Lung (tissue), 12 donors: Measurements from ENCODE around the gene LRFN3. TPM values are rescaled to one million over a fixed set of nuclear protein-coding genes. Genes with fewer than 3 reads are reported as not detected.

Experiments
- ATAC-seq: fragments of 200-7000 bp; cut with Tn5 transposase; one replicate; pipeline ENCODE4 v1.9.1; 2020; ENCODE audit warnings: moderate number of reproducible peaks; ENCODE audit not compliant: insufficient read depth, low FRiP score
- DNase-seq, 3 donors: peaks; one replicate each; pipeline ENCODE4 v3.0.0-alpha.2; 2013 to 2017
- H3K27ac ChIP-seq, 2 donors: one replicate each; pipeline ENCODE4 v1.5.1; 2013; ENCODE audit warnings: mild to moderate bottlenecking in 2 of 2, moderate library complexity in 2 of 2, control low read depth in 1 of 2, inconsistent platforms in 1 of 2, low read depth in 1 of 2, low read length in 1 of 2
- H3K27me3 ChIP-seq, 3 donors: one replicate each; pipeline ENCODE4 v1.5.1; 2013; ENCODE audit warnings: low read length in 2 of 3; ENCODE audit not compliant: control insufficient read depth in 3 of 3, insufficient read depth in 3 of 3
- H3K36me3 ChIP-seq, 4 donors: one replicate each; pipeline ENCODE4 v1.5.1; 2013; ENCODE audit warnings: low read length in 4 of 4, mild to moderate bottlenecking in 1 of 4, moderate library complexity in 1 of 4; ENCODE audit not compliant: control insufficient read depth in 4 of 4, insufficient read depth in 4 of 4
- H3K4me1 ChIP-seq, 5 donors: one replicate each; pipeline ENCODE4 v1.5.1; 2013; ENCODE audit warnings: low read length in 5 of 5, mild to moderate bottlenecking in 2 of 5, moderate library complexity in 1 of 5; ENCODE audit not compliant: control insufficient read depth in 5 of 5, insufficient read depth in 5 of 5
- H3K4me3 ChIP-seq: one replicate; pipeline ENCODE4 v1.5.1; 2013; ENCODE audit warnings: mild to moderate bottlenecking, control low read depth, moderate library complexity
- H3K9ac ChIP-seq, 2 donors: one replicate each; pipeline ENCODE4 v1.5.1; 2013; ENCODE audit warnings: low read length in 2 of 2, control low read depth in 1 of 2; ENCODE audit not compliant: insufficient read depth in 1 of 2
- H3K9me3 ChIP-seq, 4 donors: one replicate each; pipeline ENCODE4 v1.5.1; 2013; ENCODE audit warnings: low read length in 3 of 4, mild to moderate bottlenecking in 1 of 4, moderate library complexity in 1 of 4; ENCODE audit not compliant: control insufficient read depth in 4 of 4, insufficient read depth in 3 of 4
- WGBS, 2 donors: extraction: QIAGEN DNeasy Blood & Tissue Kit; methylation state at CpG; one replicate each; pipeline ENCODE4 v1.1.7; 2013; 5-methylcytosine and 5-hydroxymethylcytosine counted together
- polyA plus RNA-seq, 2 donors: library from polyadenylated mRNA; stranded (reverse); fragments of 200-250 nt; gene quantifications; one replicate each; pipeline ENCODE4 v1.2.1, GENCODE V29; 2013
- total RNA-seq, 2 donors: library from RNA; depleted of rRNA in 1 of 2; stranded (reverse); fragments of >200 nt in 1 of 2; gene quantifications; one replicate each; pipeline ENCODE4 v1.2.1, GENCODE V29; 2014 to 2021
- TF ChIP-seq, protein P1 (sequence below): IDR thresholded peaks from 2 replicates; pipeline ENCODE4 v1.5.1; 2012; ENCODE audit warnings: mild to moderate bottlenecking; ENCODE audit errors: control extremely low read depth, extremely low read depth
- donor health status: control.
- donor health status: control.
- donor health status: Bipolar disorder and iron deficiency.
- donor health status: healthy.
- donor health status: DM: yes; HTN: yes; CAD: no.

Gene LRFN3
- total and polyA plus RNA-seq, 4 donors, result 3.6 to 14.0 (median 7.6) TPM

DNA sequence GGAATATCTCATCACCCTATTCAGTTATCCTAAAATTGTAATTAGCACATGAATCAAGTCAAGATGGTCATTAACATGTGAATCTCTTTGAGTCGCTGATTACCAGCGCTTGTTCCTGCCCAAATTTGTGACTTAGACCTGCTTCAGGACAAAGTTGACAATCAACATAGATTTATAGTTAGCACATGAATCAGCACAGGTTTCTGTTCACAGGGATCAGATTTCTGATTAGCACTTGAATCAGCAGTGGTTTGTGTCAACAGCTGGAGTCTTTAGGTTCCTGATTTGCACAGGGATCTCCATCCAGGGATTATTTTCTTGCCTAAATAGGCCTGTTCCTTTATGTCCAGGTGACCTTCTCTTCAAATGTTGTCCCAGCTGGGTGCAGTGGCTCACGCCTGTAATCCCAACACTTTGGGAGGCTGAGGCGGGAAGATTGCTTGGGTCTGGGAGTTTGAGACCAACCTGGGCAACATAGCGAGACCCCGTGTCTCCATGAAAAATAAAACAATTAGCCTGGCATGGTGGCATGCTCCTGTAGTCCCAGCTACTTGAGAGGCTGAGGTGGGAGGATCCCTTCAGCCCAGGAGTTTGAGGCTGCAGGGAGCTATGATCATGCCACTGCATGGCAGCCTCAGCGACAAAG, 3.8 kb upstream of the LRFN3 start:
- Histone ChIP-seq H3K4me1 (peaks cover under 1 to 27% (median 11%) of the 10 kb centered on the region in 5 donors), H3K27me3 (no peaks in the 10 kb centered on the region), H3K9ac (no peak overlapping the region), H3K9me3 (no peaks in the 10 kb centered on the region), H3K4me3 (no peak overlapping the region), H3K36me3 (no peaks in the 10 kb centered on the region), H3K27ac (no peak overlapping the region)
- TF ChIP-seq, protein P1, sequence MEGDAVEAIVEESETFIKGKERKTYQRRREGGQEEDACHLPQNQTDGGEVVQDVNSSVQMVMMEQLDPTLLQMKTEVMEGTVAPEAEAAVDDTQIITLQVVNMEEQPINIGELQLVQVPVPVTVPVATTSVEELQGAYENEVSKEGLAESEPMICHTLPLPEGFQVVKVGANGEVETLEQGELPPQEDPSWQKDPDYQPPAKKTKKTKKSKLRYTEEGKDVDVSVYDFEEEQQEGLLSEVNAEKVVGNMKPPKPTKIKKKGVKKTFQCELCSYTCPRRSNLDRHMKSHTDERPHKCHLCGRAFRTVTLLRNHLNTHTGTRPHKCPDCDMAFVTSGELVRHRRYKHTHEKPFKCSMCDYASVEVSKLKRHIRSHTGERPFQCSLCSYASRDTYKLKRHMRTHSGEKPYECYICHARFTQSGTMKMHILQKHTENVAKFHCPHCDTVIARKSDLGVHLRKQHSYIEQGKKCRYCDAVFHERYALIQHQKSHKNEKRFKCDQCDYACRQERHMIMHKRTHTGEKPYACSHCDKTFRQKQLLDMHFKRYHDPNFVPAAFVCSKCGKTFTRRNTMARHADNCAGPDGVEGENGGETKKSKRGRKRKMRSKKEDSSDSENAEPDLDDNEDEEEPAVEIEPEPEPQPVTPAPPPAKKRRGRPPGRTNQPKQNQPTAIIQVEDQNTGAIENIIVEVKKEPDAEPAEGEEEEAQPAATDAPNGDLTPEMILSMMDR, result no peak
- DNase-seq (no peak), ATAC-seq (no peak)
- WGBS, 2 donors, result 55 to 56% methylated on average over 7 of the region's 7 CpGs

DNA sequence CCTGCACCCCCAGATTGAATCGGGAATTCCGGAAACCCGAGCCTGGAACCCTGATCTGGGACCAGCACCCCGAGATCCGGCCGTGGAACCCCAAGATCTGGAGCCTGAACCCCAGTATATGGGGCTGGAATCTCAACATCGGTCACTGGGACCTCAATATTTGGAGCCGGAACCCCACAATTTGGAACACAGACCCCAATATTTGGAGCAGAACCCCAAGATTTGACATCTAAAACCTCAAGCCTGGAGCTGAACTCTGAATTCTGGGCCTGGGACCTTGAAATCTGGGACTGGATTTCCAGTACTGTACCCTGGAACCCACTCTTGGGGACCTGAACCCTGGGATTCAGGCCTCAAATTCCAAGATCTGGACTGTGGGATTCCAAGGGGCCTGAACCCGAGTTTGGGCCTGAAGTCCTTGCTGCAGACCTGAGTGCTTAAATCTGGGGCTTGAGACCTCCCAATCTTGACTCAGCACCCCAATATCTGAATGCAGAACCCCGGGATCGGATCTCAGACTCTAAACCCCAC, 629 bp downstream of the LRFN3 start:
- no peaks in the 10 kb centered on the region for H3K27me3 ChIP-seq
- peaks cover 0 to 19% (median 3%) of the 10 kb centered on the region in 4 donors for H3K36me3 ChIP-seq
- DNase-seq, result peak in 1 of 3 donors; percentile 2
- no peak for ATAC-seq
- H3K9ac ChIP-seq, result peak overlapping the region in 1 of 2 donors; percentile 32
- peaks cover 5 to 29% (median 5%) of the 10 kb centered on the region in 5 donors for H3K4me1 ChIP-seq
- H3K4me3 ChIP-seq, result peak overlapping the region; percentile 53
- TF ChIP-seq, protein P1, result no peak
- H3K27ac ChIP-seq, result peak overlapping the region; percentile 71 to 76
- WGBS, 2 donors, result 26 to 31% methylated on average over 11 of the region's 11 CpGs
- no peaks in the 10 kb centered on the region for H3K9me3 ChIP-seq

DNA sequence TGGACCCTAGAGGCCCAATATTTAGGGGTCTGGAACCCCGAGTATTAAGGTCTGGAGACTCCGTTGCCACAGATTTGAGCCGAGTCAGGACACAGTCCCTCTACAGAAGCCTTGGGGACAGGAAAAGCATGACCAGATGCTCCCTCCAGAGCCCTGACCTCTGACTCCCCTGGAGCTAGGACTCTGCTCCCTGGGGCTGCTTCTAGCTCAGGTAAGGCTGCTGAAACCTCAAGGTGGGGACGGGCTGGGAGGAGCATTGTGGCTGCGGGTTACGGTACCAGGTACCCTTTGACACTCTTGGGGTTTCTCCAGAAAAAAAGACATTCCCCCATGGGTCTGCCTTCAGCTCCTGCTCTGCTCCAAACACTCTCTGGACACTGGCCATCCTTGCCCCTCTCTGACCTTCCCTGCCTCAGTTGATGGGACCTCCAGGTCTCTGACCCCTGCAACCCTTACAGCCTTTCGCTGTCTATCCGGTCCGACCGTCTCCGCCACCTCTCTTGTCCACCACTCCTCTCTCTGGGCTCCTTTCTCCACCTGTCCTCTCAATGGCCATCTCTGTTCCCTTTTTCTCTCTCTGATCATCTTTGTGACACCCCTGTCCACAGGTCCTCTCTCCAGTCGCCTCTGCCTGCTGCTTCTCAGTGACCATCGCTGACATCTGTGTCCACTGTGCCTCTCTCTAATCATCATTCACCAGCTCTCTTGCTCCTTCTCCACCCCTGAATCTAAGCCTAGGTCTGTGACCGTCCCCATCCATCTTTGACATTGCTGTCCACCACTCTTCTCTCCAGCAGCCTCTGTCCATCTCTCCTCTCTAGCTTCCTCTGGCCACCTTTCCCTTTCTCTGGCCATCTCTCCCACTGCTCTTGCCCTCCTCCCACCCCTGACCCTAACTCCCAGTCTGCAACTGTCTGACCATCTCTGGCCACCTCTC, 1.4 kb downstream of the LRFN3 start:
- H3K4me3 ChIP-seq, result peak overlapping the region; percentile 53
- H3K36me3 ChIP-seq, result peaks cover 0 to 23% (median 5%) of the 10 kb centered on the region in 4 donors
- whole genome bisulfite sequencing, 2 donors, result 51 to 69% methylated on average over 14 of the region's 14 CpGs
- H3K27me3 ChIP-seq, result no peaks in the 10 kb centered on the region
- no peak overlapping the region for H3K27ac ChIP-seq
- TF ChIP-seq, protein P1, result no peak
- H3K4me1 ChIP-seq, result peaks cover 5 to 29% (median 5%) of the 10 kb centered on the region in 5 donors
- DNase-seq (peak in 2 of 3 donors; percentile 2 to 8), ATAC-seq (no peak)
- peak overlapping the region in 1 of 2 donors; percentile 32 for H3K9ac ChIP-seq
- no peaks in the 10 kb centered on the region for H3K9me3 ChIP-seq
